Progenitor cell of endocrine pancreas (in vitro differentiated cells): ENCODE results near the gene BCAS2. TPM values are rescaled to one million over a fixed set of nuclear protein-coding genes. Genes with fewer than 3 reads are reported as not detected.

Experiments
- DNase-seq: peaks from one replicate; pipeline ENCODE4 v3.0.0; 2021; ENCODE audit warnings: low spot score; ENCODE audit not compliant: unreplicated experiment
- H3K27ac Mint-ChIP-seq: 2 replicates; pipeline ENCODE4 v1.8.0; 2021; ENCODE audit warnings: mild to moderate bottlenecking, moderate library complexity, mixed read lengths
- H3K27me3 Mint-ChIP-seq: 2 replicates; pipeline ENCODE4 v1.8.0; 2021; ENCODE audit warnings: mixed read lengths
- H3K36me3 Mint-ChIP-seq: 2 replicates; pipeline ENCODE4 v1.8.0; 2022; ENCODE audit warnings: mixed read lengths; ENCODE audit not compliant: insufficient read depth
- H3K4me1 Mint-ChIP-seq: 2 replicates; pipeline ENCODE4 v1.8.0; 2021; ENCODE audit warnings: low read depth, mixed read lengths
- H3K4me3 Mint-ChIP-seq: 2 replicates; pipeline ENCODE4 v1.8.0; 2021; ENCODE audit warnings: low read depth, mild to moderate bottlenecking, moderate library complexity, mixed read lengths
- H3K9me3 Mint-ChIP-seq: 2 replicates; pipeline ENCODE4 v1.8.0; 2021; ENCODE audit warnings: low read depth, mixed read lengths
- CTCF ChIP-seq: fragments of 200-600 bp; sonication (generic); IDR thresholded peaks from one replicate; pipeline ENCODE4 v1.5.0; 2021; ENCODE audit warnings: antibody characterized with exemption, mild to moderate bottlenecking; ENCODE audit not compliant: unreplicated experiment
- total RNA-seq: library from RNA; stranded (reverse); gene quantifications from 2 replicates; pipeline ENCODE4 v1.2.1, GENCODE V29; 2021

The BCAS2 gene
- total RNA-seq, 1 donor from 2014 or later: 58.5 TPM

- Mint-ChIP-seq H3K9me3 (no peaks in the 10 kb centered on the region), H3K4me1 (no peaks in the 10 kb centered on the region), H3K36me3 (no peaks in the 10 kb centered on the region), H3K27ac (no peak overlapping the region), H3K4me3 (no peak overlapping the region), H3K27me3 (no peaks in the 10 kb centered on the region)
- no peak for DNase-seq
- TF ChIP-seq CTCF: no peak
These were observed 51.2 kb downstream of the BCAS2 start for GRCh38 chr1:114530224-114530623.

- no peaks in the 10 kb centered on the region for H3K4me1 Mint-ChIP-seq
- DNase-seq: no peak
- no peak overlapping the region for H3K27ac Mint-ChIP-seq
- H3K4me3 Mint-ChIP-seq: no peak overlapping the region
- no peaks in the 10 kb centered on the region for H3K27me3 Mint-ChIP-seq
- TF ChIP-seq CTCF: no peak
- peaks cover 3% of the 10 kb centered on the region for H3K9me3 Mint-ChIP-seq
- no peaks in the 10 kb centered on the region for H3K36me3 Mint-ChIP-seq
These were observed 56.5 kb downstream of the BCAS2 start for GRCh38 chr1:114524944-114525343.

DNA sequence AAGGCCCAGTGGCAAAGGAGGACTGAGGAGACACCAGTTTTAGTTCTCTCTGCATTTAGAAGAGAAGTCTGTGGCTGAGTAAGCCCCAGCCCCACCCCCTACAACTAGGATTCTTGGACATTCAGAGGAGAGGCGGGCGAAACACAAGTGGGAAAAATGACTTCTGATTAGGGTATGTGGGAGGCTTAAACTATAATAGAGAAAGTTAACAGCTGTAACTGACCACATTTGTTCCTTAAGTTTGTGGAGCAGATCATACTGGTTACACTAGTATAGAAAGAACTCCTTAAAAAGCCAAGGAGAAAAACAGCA is 59.2 kb downstream of the BCAS2 start:
- TF ChIP-seq CTCF: no peak
- H3K9me3 Mint-ChIP-seq: peaks cover 6% of the 10 kb centered on the region
- H3K27ac Mint-ChIP-seq: no peak overlapping the region
- DNase-seq: no peak
- no peaks in the 10 kb centered on the region for H3K27me3 Mint-ChIP-seq
- peaks cover 5% of the 10 kb centered on the region for H3K4me1 Mint-ChIP-seq
- no peaks in the 10 kb centered on the region for H3K36me3 Mint-ChIP-seq
- H3K4me3 Mint-ChIP-seq: no peak overlapping the region

GRCh38 chr1:114521396-114522263 is 59.8 kb downstream of the BCAS2 start:
- TF ChIP-seq CTCF: no peak
- Mint-ChIP-seq H3K4me3 (no peak overlapping the region), H3K9me3 (peaks cover 6% of the 10 kb centered on the region), H3K27ac (no peak overlapping the region), H3K36me3 (no peaks in the 10 kb centered on the region), H3K4me1 (peaks cover 5% of the 10 kb centered on the region), H3K27me3 (no peaks in the 10 kb centered on the region)
- DNase-seq: no peak

Other genes starting within 250 kb of the BCAS2 start
- 66.5 and 68.7 TPM in 2 replicates for gene TRIM33, start 70.4 kb downstream of the BCAS2 start, total RNA-seq
- 10.4 and 10.6 TPM in 2 replicates for gene DENND2C, start 88.4 kb upstream of the BCAS2 start, total RNA-seq
- not detected in 2 replicates for gene AMPD1, start 113.9 kb upstream of the BCAS2 start, total RNA-seq
- 58.9 and 59.1 TPM in 2 replicates for gene NRAS, start 135.2 kb upstream of the BCAS2 start, total RNA-seq
- 606 and 628 TPM in 2 replicates for gene CSDE1, start 176.4 kb upstream of the BCAS2 start, total RNA-seq
- gene SIKE1, start 199.1 kb upstream of the BCAS2 start, total RNA-seq: 52.0 and 60.0 TPM in 2 replicates